B cell (primary cell): Measurements from ENCODE around the gene FHIT.

Source experiments
- CTCF ChIP-seq: fragments of 200-600 bp; IDR thresholded peaks from one replicate; pipeline ENCODE4 v1.8.0; 2022; ENCODE audit warnings: antibody characterized with exemption, mild to moderate bottlenecking
- EZH2 ChIP-seq: IDR thresholded peaks from 2 replicates; pipeline ENCODE4 v1.6.1; 2012; ENCODE audit warnings: borderline replicate concordance, low read depth, mild to moderate bottlenecking, moderate library complexity, low read length; ENCODE audit not compliant: insufficient read depth, poor library complexity, severe bottlenecking

- TF ChIP-seq CTCF (no peak), EZH2 (no peak)
Measured at GRCh38 chr3:59756934-59757333, 1494.3 kb downstream of the FHIT start.
